A673 (cell line): ENCODE data around the gene NRXN3. TPM values are rescaled to one million over a fixed set of nuclear protein-coding genes. Genes with fewer than 3 reads are reported as not detected.

Experiments
- BruUV-seq: library from RNA; stranded (reverse); fragments of 400-500 nt; replicated peaks from 2 replicates; lab custom pipeline; 2021; lab: Mats Ljungman, UMichigan
- CTCF ChIA-PET: fragments of 300-600 bp; sonication (Branson Sonifier 250); formaldehyde crosslinking; loops from one replicate; lab custom pipeline; 2022; ENCODE audit warnings: antibody characterized with exemption; lab: Charles Lee
- POLR2A ChIA-PET: fragments of 300-600 bp; sonication (Branson Sonifier 250); formaldehyde crosslinking; loops from one replicate; lab custom pipeline; 2022; ENCODE audit warnings: antibody characterized with exemption; ENCODE audit not compliant: low non-redundant PET; lab: Charles Lee
- DNase-seq: peaks from one replicate; pipeline ENCODE4 v3.0.0-alpha.2; 2015; ENCODE audit warnings: low spot score
- H3K27ac ChIP-seq: fragments of 200-600 bp; sonication (generic); 2 replicates; pipeline ENCODE4 v1.5.1; 2016; ENCODE audit warnings: mixed run types, low read depth, mild to moderate bottlenecking, mixed read lengths, antibody characterized with exemption, low read length; ENCODE audit not compliant: poor library complexity, severe bottlenecking
- H3K27me3 ChIP-seq: fragments of 200-600 bp; sonication (generic); replicated peaks from 2 replicates; pipeline ENCODE4 v1.6.1; 2017; ENCODE audit warnings: mixed run types, low read depth, mild to moderate bottlenecking, mixed read lengths, antibody characterized with exemption, low read length; ENCODE audit not compliant: insufficient read depth, poor library complexity
- H3K36me3 ChIP-seq: fragments of 200-600 bp; sonication (generic); 2 replicates; pipeline ENCODE4 v1.6.1; 2016; ENCODE audit warnings: mixed run types, mild to moderate bottlenecking, mixed read lengths, antibody characterized with exemption, low read length; ENCODE audit not compliant: insufficient read depth, poor library complexity, severe bottlenecking
- H3K4me1 ChIP-seq: fragments of 200-600 bp; sonication (generic); 2 replicates; pipeline ENCODE4 v1.6.1; 2017; ENCODE audit warnings: mixed run types, mild to moderate bottlenecking, mixed read lengths, antibody characterized with exemption, low read length; ENCODE audit not compliant: insufficient read depth, poor library complexity, severe bottlenecking
- H3K4me3 ChIP-seq: fragments of 200-600 bp; sonication (generic); 2 replicates; pipeline ENCODE4 v1.5.1; 2016; ENCODE audit warnings: low read depth, mixed run types, mild to moderate bottlenecking, mixed read lengths, low read length; ENCODE audit not compliant: poor library complexity, severe bottlenecking
- H3K9me3 ChIP-seq: fragments of 200-600 bp; sonication (generic); 2 replicates; pipeline ENCODE4 v1.6.1; 2016; ENCODE audit warnings: mixed run types, low read depth, mild to moderate bottlenecking, mixed read lengths, antibody characterized with exemption, low read length; ENCODE audit not compliant: poor library complexity, severe bottlenecking
- CTCF ChIP-seq: fragments of 300-800, 200-600 bp; sonication (generic); conservative IDR thresholded peaks from 2 replicates; pipeline ENCODE4 v1.5.1; 2017; ENCODE audit warnings: low read depth, mild to moderate bottlenecking, antibody characterized with exemption, low read length, moderate library complexity, mixed read lengths
- EZH2 ChIP-seq: fragments of 200-600 bp; sonication (generic); IDR thresholded peaks from 2 replicates; pipeline ENCODE4 v1.6.1; 2017; ENCODE audit warnings: borderline replicate concordance, low read depth, mild to moderate bottlenecking, mixed read lengths, antibody characterized with exemption, low read length; ENCODE audit not compliant: poor library complexity, severe bottlenecking
- intact Hi-C: fragments of 100-400 bp; cut with micrococcal nuclease; formaldehyde crosslinking; loops from one replicate; pipeline ENCODE4 v1.10.0; 2022; ENCODE audit not compliant: unreplicated experiment
- total RNA-seq: library from RNA; stranded (reverse); gene quantifications from 2 replicates; pipeline ENCODE4 v1.2.3, GENCODE V29; 2021

The NRXN3 gene
- total RNA-seq, 1 experiment from 2014 or later: 0.21 TPM

DNA sequence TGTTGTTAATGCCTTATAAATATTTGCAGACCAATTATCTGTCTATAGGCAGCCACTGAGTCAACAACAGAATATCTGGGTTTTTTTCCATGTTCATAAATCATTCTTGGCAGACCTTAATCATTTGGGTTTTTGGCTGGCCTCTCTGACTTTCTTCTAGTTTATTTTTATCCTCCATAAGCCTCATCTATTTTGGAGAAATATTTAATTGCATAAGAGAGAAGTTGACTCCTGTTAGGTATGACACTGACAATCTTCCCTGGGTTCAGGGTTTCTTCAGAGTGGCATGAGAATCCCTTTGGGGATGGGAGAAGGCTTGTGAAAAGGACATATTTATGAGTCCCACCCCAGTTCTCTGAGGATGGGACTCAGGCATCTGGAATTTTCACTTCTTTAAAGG is 299.8 kb downstream of the NRXN3 start:
- ChIA-PET CTCF (no interaction called here), POLR2A (no interaction called here)
- no peaks in the 10 kb centered on the region for H3K36me3 ChIP-seq
- no peak for DNase-seq
- BruUV-seq: no TSS peak
- H3K27ac ChIP-seq: no peak overlapping the region
- no peaks in the 10 kb centered on the region for H3K27me3 ChIP-seq
- H3K4me1 ChIP-seq: no peaks in the 10 kb centered on the region
- no peak overlapping the region for H3K4me3 ChIP-seq
- no peaks in the 10 kb centered on the region for H3K9me3 ChIP-seq
- TF ChIP-seq EZH2 (no peak), CTCF (no peak)
- intact Hi-C loops: no loop called here

GRCh38 chr14:78479127-78479780 is 309.1 kb downstream of the NRXN3 start:
- Histone ChIP-seq H3K27ac (no peak overlapping the region), H3K4me1 (no peaks in the 10 kb centered on the region), H3K4me3 (no peak overlapping the region), H3K9me3 (no peaks in the 10 kb centered on the region), H3K27me3 (peaks cover 3% of the 10 kb centered on the region), H3K36me3 (no peaks in the 10 kb centered on the region)
- intact Hi-C loops: no loop called here
- CTCF ChIA-PET: no interaction called here
- no peak for DNase-seq
- TF ChIP-seq EZH2 (no peak), CTCF (no peak)
- BruUV-seq: no TSS peak
- POLR2A ChIA-PET: no interaction called here

- no peaks in the 10 kb centered on the region for H3K36me3 ChIP-seq
- no peaks in the 10 kb centered on the region for H3K9me3 ChIP-seq
- intact Hi-C loops: no loop called here
- no peak for TF ChIP-seq EZH2
- TF ChIP-seq CTCF: no peak
- no peak overlapping the region for H3K27ac ChIP-seq
- DNase-seq: no peak
- ChIA-PET CTCF (no interaction called here), POLR2A (no interaction called here)
- H3K4me3 ChIP-seq: no peak overlapping the region
- no peaks in the 10 kb centered on the region for H3K4me1 ChIP-seq
- H3K27me3 ChIP-seq: peaks cover 3% of the 10 kb centered on the region
- BruUV-seq: no TSS peak
Measured at GRCh38 chr14:78484028-78484427, 313.9 kb downstream of the NRXN3 start.
